D721Med (cell line): ENCODE results near the gene TMPRSS9.

Source experiments
- DNase-seq: peaks from one replicate; pipeline ENCODE4 v3.0.0; 2011; ENCODE audit warnings: low spot score; ENCODE audit not compliant: insufficient read length
- FAIRE-seq: peaks from 2 replicates; lab custom pipeline; 2011; peaks lifted over from hg19 to GRCh38; lab: Jason Lieb, UNC
- CTCF ChIP-seq: IDR thresholded peaks from 2 replicates; pipeline ENCODE4 v1.5.1; 2012; ENCODE audit warnings: mild to moderate bottlenecking, control low read depth; ENCODE audit not compliant: insufficient read depth; ENCODE audit errors: missing control alignments

The TMPRSS9 gene

GRCh38 chr19:2351591-2351990, 8.5 kb upstream of the TMPRSS9 start:
- DNase-seq (no peak), FAIRE-seq (no peak)
- no peak for TF ChIP-seq CTCF

GRCh38 chr19:2352121-2352520, 7.9 kb upstream of the TMPRSS9 start:
- DNase-seq, result no peak
- no peak for FAIRE-seq

GRCh38 chr19:2353159-2353886, 6.7 kb upstream of the TMPRSS9 start:
- no peak for FAIRE-seq
- DNase-seq, result no peak
- TF ChIP-seq CTCF, result no peak

More at GRCh38 chr19:2352121-2352520, 7.9 kb upstream of the TMPRSS9 start:
- no peak for TF ChIP-seq CTCF

GRCh38 chr19:2353887-2354592, 6.0 kb upstream of the TMPRSS9 start:
- DNase-seq, result no peak
- FAIRE-seq, result no peak
- TF ChIP-seq CTCF, result no peak

- no peak for TF ChIP-seq CTCF
- DNase-seq, result no peak
- FAIRE-seq, result no peak
Measured at GRCh38 chr19:2354670-2355069, 5.4 kb upstream of the TMPRSS9 start.

- DNase-seq (no peak), FAIRE-seq (no peak)
- TF ChIP-seq CTCF, result no peak
Measured at GRCh38 chr19:2355168-2356035, 4.7 kb upstream of the TMPRSS9 start.
